Stomach (tissue), 9 donors: ENCODE data around the gene EML6. TPM values are rescaled to one million over a fixed set of nuclear protein-coding genes. Genes with fewer than 3 reads are reported as not detected.

ENCODE experiments used
- DNase-seq, 2 donors: peaks; one replicate each; pipeline versions ENCODE4 v3.0.0 to v3.0.0-alpha.2; 2013 to 2019
- H3K27ac ChIP-seq, 5 donors: fragments of 200-600 bp in 4 of 5; sonication (generic) in 4 of 5; one replicate each; pipeline ENCODE4 v1.5.1; 2013 to 2019; ENCODE audit warnings: mild to moderate bottlenecking in 1 of 5, moderate library complexity in 1 of 5
- H3K27me3 ChIP-seq, 3 donors: fragments of 200-600 bp; sonication (generic); one replicate each; pipeline ENCODE4 v1.5.1; 2017 to 2019; ENCODE audit warnings: mixed run types in 1 of 3
- H3K36me3 ChIP-seq, 4 donors: fragments of 200-600 bp; sonication (generic); 1 replicate in 3 of 4; 2 replicates in 1 of 4; pipeline ENCODE4 v1.5.1; 2016 to 2019
- H3K4me1 ChIP-seq, 4 donors: fragments of 200-600 bp; sonication (generic); one replicate each; pipeline ENCODE4 v1.5.1; 2016 to 2019
- H3K4me3 ChIP-seq, 4 donors: fragments of 200-600 bp; sonication (generic) in 3 of 4; one replicate each; pipeline ENCODE4 v1.5.1; 2016 to 2019; ENCODE audit warnings: mild to moderate bottlenecking in 1 of 4
- H3K9me3 ChIP-seq, 4 donors: fragments of 200-600 bp; sonication (generic); one replicate each; pipeline ENCODE4 v1.5.1; 2016 to 2019
- EP300 ChIP-seq: sonication (generic); formaldehyde crosslinking; IDR thresholded peaks from one replicate; pipeline ENCODE4 v1.6.1; 2017; ENCODE audit warnings: antibody characterized with exemption
- POLR2A ChIP-seq, 4 donors: fragments of 450-650 bp; IDR thresholded peaks; one replicate each; pipeline ENCODE4 v1.6.1; 2016; ENCODE audit warnings: antibody characterized with exemption in 4 of 4, control low read depth in 2 of 4, mild to moderate bottlenecking in 1 of 4, moderate library complexity in 1 of 4
- POLR2AphosphoS5 ChIP-seq, 3 donors: sonication (generic); formaldehyde crosslinking; IDR thresholded peaks; one replicate each; pipeline ENCODE4 v1.6.1; 2016; ENCODE audit warnings: antibody characterized with exemption in 3 of 3
- WGBS, 5 donors: extraction: QIAGEN DNeasy Blood & Tissue Kit in 3 of 5; methylation state at CpG; one replicate each; pipeline versions ENCODE4 v1.1.5 to v1.1.7; 2013 to 2018; 5-methylcytosine and 5-hydroxymethylcytosine counted together
- intact Hi-C: fragments of 100-400 bp; cut with DNase I; formaldehyde crosslinking; loops from one replicate; pipeline ENCODE4 v1.15.1; 2023; ENCODE audit warnings: low total_unique reads
- polyA plus RNA-seq, 3 donors: library from polyadenylated mRNA; stranded (reverse); fragments of 200-250 nt; gene quantifications; one replicate each; pipeline ENCODE4 v1.2.3, GENCODE V29; 2013
- total RNA-seq, 5 donors: library from RNA; depleted of rRNA; stranded (reverse); fragments of >200 nt; gene quantifications; one replicate each; pipeline versions ENCODE4 v1.1.0 to v1.2.3, GENCODE V29; 2014 to 2016
- TF ChIP-seq, protein P1 (sequence below), 7 experiments: fragments of 450-650 bp in 4 of 7; fragments of 200-600 bp in 3 of 7; sonication (generic) in 3 of 7; IDR thresholded peaks; one replicate each; pipeline ENCODE4 v1.5.1; 2016 to 2019; ENCODE audit warnings: antibody characterized with exemption in 7 of 7, control low read depth in 2 of 7, mild to moderate bottlenecking in 1 of 7
- donor health status: healthy with polysubstance abuse.
- donor health status: Bipolar disorder and iron deficiency.
- donor health status: healthy.

The EML6 gene
- total and polyA plus RNA-seq, 8 donors: 0.45 to 10.1 (median 1.8) TPM; not detected in 1

DNA sequence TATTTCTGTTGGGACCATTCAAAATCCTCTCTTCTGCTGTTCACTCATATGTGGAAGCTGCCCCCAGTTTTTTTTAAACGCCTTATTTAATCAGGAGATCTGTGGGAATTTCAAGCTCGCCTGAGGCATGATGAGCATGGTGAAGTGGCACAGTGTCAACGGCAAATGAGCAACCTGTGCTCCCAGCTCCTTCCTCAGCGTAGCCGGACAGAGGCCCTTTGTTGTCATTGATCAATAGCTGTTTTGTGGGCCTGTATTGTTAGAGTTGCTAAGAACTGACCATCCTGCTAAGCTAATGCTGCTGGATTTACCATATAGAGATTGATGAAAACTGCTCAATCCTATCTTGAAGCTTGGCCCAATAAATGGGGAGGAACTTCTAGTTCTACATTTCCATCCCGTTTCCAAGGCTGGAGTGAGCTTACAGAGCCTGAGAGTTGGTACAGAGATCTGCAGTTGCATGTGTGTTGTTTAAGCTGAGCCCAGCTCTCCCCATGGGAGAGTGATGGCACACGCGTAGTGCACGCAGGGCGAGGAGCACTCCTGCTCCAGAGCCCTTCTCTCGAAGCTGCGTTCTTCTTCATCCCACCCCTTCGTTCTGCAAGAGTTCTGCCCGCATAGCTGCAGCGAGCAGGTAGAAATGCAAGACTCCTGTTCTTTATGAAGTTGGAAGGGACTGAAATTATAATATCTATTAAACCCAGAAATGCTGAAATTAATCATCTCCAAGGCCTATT, 218.0 kb downstream of the EML6 start:
- no peak for DNase-seq
- no peak overlapping the region for H3K27ac ChIP-seq
- TF ChIP-seq POLR2AphosphoS5 (IDR thresholded peaks at IDR 0.05) (no peak), EP300 (no peak), POLR2A (IDR thresholded peaks at IDR 0.05) (no peak)
- TF ChIP-seq, protein P1, sequence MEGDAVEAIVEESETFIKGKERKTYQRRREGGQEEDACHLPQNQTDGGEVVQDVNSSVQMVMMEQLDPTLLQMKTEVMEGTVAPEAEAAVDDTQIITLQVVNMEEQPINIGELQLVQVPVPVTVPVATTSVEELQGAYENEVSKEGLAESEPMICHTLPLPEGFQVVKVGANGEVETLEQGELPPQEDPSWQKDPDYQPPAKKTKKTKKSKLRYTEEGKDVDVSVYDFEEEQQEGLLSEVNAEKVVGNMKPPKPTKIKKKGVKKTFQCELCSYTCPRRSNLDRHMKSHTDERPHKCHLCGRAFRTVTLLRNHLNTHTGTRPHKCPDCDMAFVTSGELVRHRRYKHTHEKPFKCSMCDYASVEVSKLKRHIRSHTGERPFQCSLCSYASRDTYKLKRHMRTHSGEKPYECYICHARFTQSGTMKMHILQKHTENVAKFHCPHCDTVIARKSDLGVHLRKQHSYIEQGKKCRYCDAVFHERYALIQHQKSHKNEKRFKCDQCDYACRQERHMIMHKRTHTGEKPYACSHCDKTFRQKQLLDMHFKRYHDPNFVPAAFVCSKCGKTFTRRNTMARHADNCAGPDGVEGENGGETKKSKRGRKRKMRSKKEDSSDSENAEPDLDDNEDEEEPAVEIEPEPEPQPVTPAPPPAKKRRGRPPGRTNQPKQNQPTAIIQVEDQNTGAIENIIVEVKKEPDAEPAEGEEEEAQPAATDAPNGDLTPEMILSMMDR (IDR thresholded peaks at IDR 0.05): no peak
- 90 to 96% (median 94%) methylated on average over 15 of the region's 15 CpGs for WGBS, 5 donors
- intact Hi-C loops: no loop called here
- peaks cover 0 to 12% (median 9%) of the 10 kb centered on the region in 4 donors for H3K4me1 ChIP-seq
- H3K9me3 ChIP-seq: peaks cover 0 to 10% (median 7%) of the 10 kb centered on the region in 4 donors
- H3K4me3 ChIP-seq: no peak overlapping the region
- no peaks in the 10 kb centered on the region for H3K27me3 ChIP-seq
- H3K36me3 ChIP-seq: no peaks in the 10 kb centered on the region

DNA sequence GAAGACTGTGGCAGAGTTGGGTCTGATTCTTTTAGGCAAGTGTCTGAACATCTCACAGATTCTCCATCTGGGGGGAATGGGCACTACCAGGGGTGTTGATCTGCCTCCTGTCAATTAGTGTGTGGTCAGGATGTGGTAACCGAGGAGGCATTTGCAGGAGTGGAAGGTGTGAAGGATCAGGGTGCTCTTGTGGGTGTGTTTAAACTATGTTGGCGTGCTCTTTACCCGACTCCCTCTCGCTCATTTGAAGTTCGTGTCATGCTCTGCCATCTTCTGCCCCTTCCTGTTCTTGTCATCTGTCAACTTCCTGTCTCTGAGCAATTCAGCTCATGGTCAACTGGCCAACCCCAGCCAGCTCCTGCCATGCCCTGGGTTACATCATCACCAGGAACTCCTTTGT, 218.9 kb downstream of the EML6 start:
- Histone ChIP-seq H3K4me3 (no peak overlapping the region), H3K36me3 (no peaks in the 10 kb centered on the region), H3K27me3 (no peaks in the 10 kb centered on the region), H3K9me3 (peaks cover 0 to 10% (median 7%) of the 10 kb centered on the region in 4 donors), H3K4me1 (peaks cover 0 to 16% (median 11%) of the 10 kb centered on the region in 4 donors), H3K27ac (no peak overlapping the region)
- TF ChIP-seq POLR2AphosphoS5 (IDR thresholded peaks at IDR 0.05) (no peak), POLR2A (IDR thresholded peaks at IDR 0.05) (no peak), EP300 (no peak)
- TF ChIP-seq, protein P1 (IDR thresholded peaks at IDR 0.05): no peak
- intact Hi-C loops: no loop called here
- 78 to 87% (median 78%) methylated on average over 5 of the region's 5 CpGs for WGBS, 5 donors
- DNase-seq: no peak

DNA sequence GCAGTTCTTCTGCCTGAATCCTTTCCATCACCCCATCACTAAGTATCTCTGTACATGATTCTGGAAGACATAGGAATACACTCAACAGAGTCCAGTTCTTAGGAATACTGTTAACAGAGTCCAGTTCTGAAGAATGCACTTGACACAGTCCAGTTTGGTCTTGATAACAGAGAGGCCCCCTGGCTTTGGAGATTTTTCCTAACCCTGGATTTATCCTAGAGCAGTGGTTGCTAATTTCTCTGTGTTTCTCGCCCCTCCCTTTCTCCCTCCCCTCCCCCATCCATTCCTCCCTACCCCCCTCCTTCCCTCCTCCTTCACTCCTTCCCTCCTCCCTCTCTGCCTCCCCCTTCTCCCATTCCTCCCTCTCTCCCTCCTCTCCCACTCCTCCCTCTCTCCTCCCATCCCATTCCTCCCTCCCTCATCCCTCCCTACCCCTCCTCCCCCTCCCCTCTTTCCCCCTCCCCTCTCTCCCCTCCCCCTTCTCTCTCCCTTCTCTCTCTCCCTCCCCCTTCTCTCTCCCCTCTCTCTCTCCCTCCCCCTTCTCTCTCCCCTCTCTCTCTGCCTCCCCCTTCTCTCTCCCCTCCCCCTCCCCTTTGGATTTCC, 221.4 kb downstream of the EML6 start:
- intact Hi-C loops: no loop called here
- DNase-seq: no peak
- no peaks in the 10 kb centered on the region for H3K36me3 ChIP-seq
- whole genome bisulfite sequencing, 5 donors: 78 to 95% (median 86%) methylated on average over 1 of the region's 1 CpG
- no peaks in the 10 kb centered on the region for H3K9me3 ChIP-seq
- TF ChIP-seq POLR2A (IDR thresholded peaks at IDR 0.05) (no peak), EP300 (no peak)
- H3K27ac ChIP-seq: no peak overlapping the region
- peaks cover 0 to 16% (median 11%) of the 10 kb centered on the region in 4 donors for H3K4me1 ChIP-seq
- H3K4me3 ChIP-seq: no peak overlapping the region
- H3K27me3 ChIP-seq: no peaks in the 10 kb centered on the region

DNA sequence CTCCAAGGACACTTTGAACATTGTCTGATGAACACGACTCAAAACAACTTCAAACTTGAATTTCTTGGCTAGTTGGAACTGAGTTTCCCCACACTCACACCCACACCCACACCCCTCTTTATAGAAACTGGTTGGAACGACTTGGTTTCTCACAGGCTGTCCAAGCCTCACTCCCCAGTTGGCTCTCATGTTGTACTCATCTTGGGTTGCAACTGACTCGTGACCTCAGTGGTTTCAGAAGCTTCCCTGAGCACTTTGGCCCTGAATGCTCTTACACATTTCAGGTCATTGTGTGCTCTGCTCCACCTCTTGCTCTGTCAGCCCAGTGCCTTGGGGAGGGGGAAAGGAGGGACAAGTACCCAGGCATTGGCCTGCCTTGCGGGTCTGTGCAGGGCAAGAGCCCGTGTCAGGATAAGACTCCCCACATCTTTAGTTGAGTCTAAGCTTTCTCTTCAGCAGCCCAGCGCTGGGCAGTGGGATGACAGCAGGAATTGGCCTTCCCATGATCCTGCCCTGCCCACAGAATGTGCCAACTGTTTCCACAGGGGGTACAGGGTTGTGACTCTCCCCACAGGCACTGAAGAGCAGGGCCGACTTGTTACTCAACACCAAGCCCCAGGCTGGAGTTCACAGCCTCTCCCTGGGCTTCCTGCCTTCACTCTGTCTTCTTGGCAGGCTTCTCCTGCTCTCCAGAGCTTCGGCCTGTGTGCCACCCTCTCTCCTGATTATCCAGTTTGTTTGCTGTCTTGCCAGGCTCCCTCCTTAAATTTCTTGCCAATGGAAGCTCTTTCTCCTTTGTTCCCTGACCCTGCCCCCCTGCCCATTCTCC, 222.1 kb downstream of the EML6 start:
- H3K4me3 ChIP-seq: no peak overlapping the region
- 53 to 63% (median 58%) methylated on average over 8 of the region's 8 CpGs for WGBS, 5 donors
- H3K9me3 ChIP-seq: no peaks in the 10 kb centered on the region
- peak overlapping the region in 4 of 5 donors; percentile 25 to 65 (median 44) for H3K27ac ChIP-seq
- H3K36me3 ChIP-seq: no peaks in the 10 kb centered on the region
- no peaks in the 10 kb centered on the region for H3K27me3 ChIP-seq
- peak; percentile 39 to 40 for DNase-seq
- H3K4me1 ChIP-seq: peaks cover 0 to 16% (median 11%) of the 10 kb centered on the region in 4 donors
- intact Hi-C loops: no loop called here
- TF ChIP-seq POLR2AphosphoS5 (IDR thresholded peaks at IDR 0.05) (no peak), EP300 (no peak), POLR2A (IDR thresholded peaks at IDR 0.05) (no peak)
- TF ChIP-seq, protein P1 (IDR thresholded peaks at IDR 0.05): no peak
